ENCODE results near the gene PCDHGA1.
A peak's percentile ranks its signal among the peaks of the same experiment; 100 is the strongest.

PCDHGA1 gene

GRCh38 chr5:141524604-141525597, 194.6 kb downstream of the PCDHGA1 start:
- Histone ChIP-seq H3K4me1 (ENCODE audit: low read length) (no peaks in the 10 kb centered on the region), H3K4me2 (ENCODE audit: low read length) (no peak overlapping the region), H3K79me2 (ENCODE audit: low read length) (no peaks in the 10 kb centered on the region), H2AFZ (ENCODE audit: low read depth, low read length) (no peak overlapping the region), H3K4me3 (ENCODE audit: low read length) (no peak overlapping the region), H3K9ac (ENCODE audit: low read length) (no peak overlapping the region), H4K20me1 (ENCODE audit: insufficient read depth, low read length) (no peaks in the 10 kb centered on the region), H3K9me3 (ENCODE audit: insufficient read depth, low read length) (no peaks in the 10 kb centered on the region), H3K36me3 (replicated peaks; ENCODE audit: low read depth, low read length) (peaks cover 13% of the 10 kb centered on the region), H3K27ac (ENCODE audit: low read length) (no peak overlapping the region), H3K27me3 (ENCODE audit: low read depth, low read length) (no peaks in the 10 kb centered on the region)
- TF ChIP-seq EZH2phosphoT487 (IDR thresholded peaks at IDR 0.05; ENCODE audit: low read depth) = no peak
- peak; percentile 98 for TF ChIP-seq CTCF (IDR thresholded peaks at IDR 0.05; ENCODE audit: low read depth, low read length)

- Histone ChIP-seq H3K79me2 (ENCODE audit: low read length) (no peaks in the 10 kb centered on the region), H3K27ac (ENCODE audit: low read length) (no peak overlapping the region), H3K36me3 (replicated peaks; ENCODE audit: low read depth, low read length) (peaks cover 13% of the 10 kb centered on the region), H2AFZ (ENCODE audit: low read depth, low read length) (no peak overlapping the region), H3K9ac (ENCODE audit: low read length) (no peak overlapping the region), H3K4me1 (ENCODE audit: low read length) (no peaks in the 10 kb centered on the region), H3K4me2 (ENCODE audit: low read length) (no peak overlapping the region), H3K9me3 (ENCODE audit: insufficient read depth, low read length) (no peaks in the 10 kb centered on the region), H3K27me3 (ENCODE audit: low read depth, low read length) (no peaks in the 10 kb centered on the region), H3K4me3 (ENCODE audit: low read length) (no peak overlapping the region), H4K20me1 (ENCODE audit: insufficient read depth, low read length) (no peaks in the 10 kb centered on the region)
- TF ChIP-seq CTCF (IDR thresholded peaks at IDR 0.05; ENCODE audit: low read depth, low read length) (no peak), EZH2phosphoT487 (IDR thresholded peaks at IDR 0.05; ENCODE audit: low read depth) (no peak)
Measured at GRCh38 chr5:141525653-141526052, 195.3 kb downstream of the PCDHGA1 start.

- Histone ChIP-seq H3K9me3 (ENCODE audit: insufficient read depth, low read length) (no peaks in the 10 kb centered on the region), H3K27me3 (ENCODE audit: low read depth, low read length) (no peaks in the 10 kb centered on the region), H3K4me1 (ENCODE audit: low read length) (no peaks in the 10 kb centered on the region), H3K79me2 (ENCODE audit: low read length) (no peaks in the 10 kb centered on the region), H2AFZ (ENCODE audit: low read depth, low read length) (no peak overlapping the region), H3K9ac (ENCODE audit: low read length) (no peak overlapping the region), H4K20me1 (ENCODE audit: insufficient read depth, low read length) (no peaks in the 10 kb centered on the region), H3K27ac (ENCODE audit: low read length) (no peak overlapping the region), H3K36me3 (replicated peaks; ENCODE audit: low read depth, low read length) (peaks cover 11% of the 10 kb centered on the region), H3K4me2 (ENCODE audit: low read length) (no peak overlapping the region), H3K4me3 (ENCODE audit: low read length) (no peak overlapping the region)
- TF ChIP-seq EZH2phosphoT487 (IDR thresholded peaks at IDR 0.05; ENCODE audit: low read depth) = no peak
- no peak for TF ChIP-seq CTCF (IDR thresholded peaks at IDR 0.05; ENCODE audit: low read depth, low read length)
Measured at GRCh38 chr5:141527426-141527825, 197.1 kb downstream of the PCDHGA1 start.

GRCh38 chr5:141528291-141528984, 198.1 kb downstream of the PCDHGA1 start:
- Histone ChIP-seq H4K20me1 (ENCODE audit: insufficient read depth, low read length) (no peaks in the 10 kb centered on the region), H3K79me2 (ENCODE audit: low read length) (no peaks in the 10 kb centered on the region), H3K4me2 (ENCODE audit: low read length) (no peak overlapping the region), H3K36me3 (replicated peaks; ENCODE audit: low read depth, low read length) (peaks cover 11% of the 10 kb centered on the region), H3K4me1 (ENCODE audit: low read length) (no peaks in the 10 kb centered on the region), H3K9me3 (ENCODE audit: insufficient read depth, low read length) (no peaks in the 10 kb centered on the region), H3K27ac (ENCODE audit: low read length) (no peak overlapping the region), H3K27me3 (ENCODE audit: low read depth, low read length) (no peaks in the 10 kb centered on the region), H3K4me3 (ENCODE audit: low read length) (no peak overlapping the region), H3K9ac (ENCODE audit: low read length) (no peak overlapping the region), H2AFZ (ENCODE audit: low read depth, low read length) (no peak overlapping the region)
- TF ChIP-seq CTCF (IDR thresholded peaks at IDR 0.05; ENCODE audit: low read depth, low read length) = no peak
- TF ChIP-seq EZH2phosphoT487 (IDR thresholded peaks at IDR 0.05; ENCODE audit: low read depth) = no peak
